ENCODE measurements around the gene SNCG. TPM values are rescaled to one million over a fixed set of nuclear protein-coding genes. Genes with fewer than 3 reads are reported as not detected.

SNCG gene
- total and polyA plus RNA-seq, 2 of the 8 experiments (the other 6 are each of a cell fraction or from before 2014, with no cell fraction given), result 4.4 to 12.2 TPM

DNA sequence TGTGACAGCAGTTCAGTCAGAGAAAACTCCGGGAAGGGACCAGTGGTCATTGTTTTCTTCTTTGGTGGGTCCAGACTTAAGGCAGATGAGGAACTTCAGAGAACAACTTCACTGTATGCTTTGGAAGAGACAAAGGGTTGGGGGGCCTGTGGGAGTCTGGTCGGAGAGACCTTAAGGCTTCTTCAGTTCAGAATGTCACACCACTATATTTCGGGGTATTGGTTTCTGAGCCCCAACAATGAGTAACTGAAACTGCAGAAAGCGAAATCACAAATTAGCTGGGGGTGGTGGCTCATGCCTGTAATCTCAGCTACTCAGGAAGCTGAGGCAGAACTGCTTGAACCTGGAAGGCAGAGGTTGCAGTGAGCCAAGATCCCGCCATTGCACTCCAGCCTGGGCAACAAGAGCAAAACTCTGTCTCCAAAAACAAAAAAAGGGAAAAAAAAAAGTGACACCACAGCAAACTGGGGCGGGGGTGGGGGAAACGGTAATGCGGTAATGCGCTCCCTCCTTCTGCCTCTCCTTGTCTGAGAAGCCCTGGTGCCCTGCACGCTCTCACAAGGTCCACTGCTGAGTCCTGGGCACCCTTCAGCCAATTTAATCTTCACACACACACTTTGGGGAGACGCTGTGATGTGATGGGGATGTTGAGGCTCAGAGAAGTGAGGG is 7.7 kb downstream of the SNCG start (continued):
- TF ChIP-seq TBP (IDR thresholded peaks at IDR 0.05; ENCODE audit: low read depth, low read length) (no peak), EZH2 (IDR thresholded peaks at IDR 0.05; ENCODE audit: low read depth, low read length, severe bottlenecking) (no peak), BCL11A (IDR thresholded peaks at IDR 0.05; ENCODE audit: low read depth in 2 of 2, low read length in 2 of 2) (no peak), BACH1 (IDR thresholded peaks at IDR 0.05; ENCODE audit: low read length) (no peak), KDM5A (IDR thresholded peaks at IDR 0.05; ENCODE audit: low read length) (no peak), RAD21 (IDR thresholded peaks at IDR 0.05 in 1 of 2, conservative IDR thresholded peaks at IDR 0.05 in 1 of 2; ENCODE audit: low read depth in 2 of 2, low read length in 2 of 2) (no peak), SP4 (IDR thresholded peaks at IDR 0.05; ENCODE audit: low read length) (no peak)
- TF ChIP-seq, protein P1, sequence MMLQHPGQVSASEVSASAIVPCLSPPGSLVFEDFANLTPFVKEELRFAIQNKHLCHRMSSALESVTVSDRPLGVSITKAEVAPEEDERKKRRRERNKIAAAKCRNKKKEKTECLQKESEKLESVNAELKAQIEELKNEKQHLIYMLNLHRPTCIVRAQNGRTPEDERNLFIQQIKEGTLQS (IDR thresholded peaks at IDR 0.05; ENCODE audit: insufficient read depth, low read depth, low read length), result no peak

Data from H1 (cell line).